A549 (cell line): Measurements from ENCODE around the gene PFDN5. TPM values are rescaled to one million over a fixed set of nuclear protein-coding genes. Genes with fewer than 3 reads are reported as not detected.

ENCODE experiments used
- ATAC-seq, 2 experiments: fragments of 200-7000 bp in 1 of 2; fragments of >200 bp in 1 of 2; cut with Nextera tagmentation in 1 of 2; cut with Tn5 transposase in 1 of 2; 3 replicates each; pipeline versions ENCODE4 v1.8.0 to v1.9.1; 2018 to 2020; ENCODE audit warnings: mild to moderate bottlenecking in 1 of 2, moderate library complexity in 1 of 2
- CTCF ChIA-PET: fragments of 300-600 bp; sonication (Branson Sonifier 250); formaldehyde crosslinking; extraction: SDS; loops from one replicate; lab custom pipeline; 2021; ENCODE audit warnings: antibody characterized with exemption, inconsistent platforms; lab: Yijun Ruan, JAX
- POLR2A ChIA-PET: fragments of 350-600 bp; formaldehyde crosslinking; extraction: SDS; loops from one replicate; lab custom pipeline; 2021; ENCODE audit warnings: antibody characterized with exemption, inconsistent platforms; lab: Yijun Ruan, JAX
- DNase-seq, 2 experiments: peaks; one replicate each; pipeline versions ENCODE4 v3.0.0 to v3.0.0-alpha.2; 2011 to 2016; ENCODE audit warnings: low read depth in 1 of 2, low spot score in 1 of 2
- FAIRE-seq: peaks from 2 replicates; lab custom pipeline; 2011; peaks lifted over from hg19 to GRCh38; lab: Jason Lieb, UNC
- H3K27ac ChIP-seq, 2 experiments: fragments of >200 bp; sonication (Bioruptor Twin); formaldehyde crosslinking; 3 replicates each; pipeline ENCODE4 v1.5.1; 2016 to 2017
- H3K4me1 ChIP-seq: fragments of >200 bp; sonication (Bioruptor Twin); formaldehyde crosslinking; 3 replicates; pipeline ENCODE4 v1.6.1; 2016
- H3K4me2 ChIP-seq: fragments of >200 bp; sonication (Bioruptor Twin); formaldehyde crosslinking; 3 replicates; pipeline ENCODE4 v1.6.1; 2016
- H3K4me3 ChIP-seq: fragments of >200 bp; sonication (Bioruptor Twin); formaldehyde crosslinking; 3 replicates; pipeline ENCODE4 v1.5.1; 2016
- H3K9me3 ChIP-seq: fragments of >200 bp; sonication (Bioruptor Twin); formaldehyde crosslinking; 3 replicates; pipeline ENCODE4 v1.6.1; 2016
- ATOH8 ChIP-seq: fragments of 250-450 bp; sonication (Bioruptor Pico); IDR thresholded peaks from 2 replicates; pipeline ENCODE4 v1.5.0; 2020; ENCODE audit warnings: low read depth, mild to moderate bottlenecking, moderate library complexity
- BCL3 ChIP-seq: fragments of >200 bp; sonication (Bioruptor Twin); formaldehyde crosslinking; IDR thresholded peaks from 3 replicates; pipeline ENCODE4 v1.6.1; 2016
- E2F6 ChIP-seq: IDR thresholded peaks from 2 replicates; pipeline ENCODE4 v1.6.1; 2012; ENCODE audit warnings: low read depth, borderline replicate concordance
- EHF ChIP-seq: fragments of 250-450 bp; sonication (Bioruptor Pico); IDR thresholded peaks from 2 replicates; pipeline ENCODE4 v1.5.0; 2020; ENCODE audit warnings: mild to moderate bottlenecking
- FOSL2 ChIP-seq, 2 experiments: fragments of 450-650 bp in 1 of 2; fragments of >200 bp in 1 of 2; sonication (Bioruptor Twin) in 1 of 2; formaldehyde crosslinking; IDR thresholded peaks; 2 replicates each; pipeline versions ENCODE4 v1.5.0 to v1.6.1; 2016 to 2020; ENCODE audit warnings: mild to moderate bottlenecking in 1 of 2, moderate library complexity in 1 of 2
- GATA3 ChIP-seq: IDR thresholded peaks from 2 replicates; pipeline ENCODE4 v1.6.1; 2012; ENCODE audit warnings: borderline replicate concordance
- HDAC2 ChIP-seq: fragments of 200-600 bp; sonication (generic); IDR thresholded peaks from 2 replicates; pipeline ENCODE4 v1.6.1; 2016
- HMGXB4 ChIP-seq: fragments of 250-450 bp; sonication (Bioruptor Pico); IDR thresholded peaks from 2 replicates; pipeline ENCODE4 v1.5.0; 2021; ENCODE audit warnings: mild to moderate bottlenecking, moderate library complexity, borderline replicate concordance
- HOXB13 ChIP-seq: fragments of 250-450 bp; sonication (Bioruptor Pico); IDR thresholded peaks from 2 replicates; pipeline ENCODE4 v1.5.0; 2020; ENCODE audit warnings: low read depth, mild to moderate bottlenecking, moderate library complexity
- HOXB5 ChIP-seq: fragments of 250-450 bp; sonication (Bioruptor Pico); IDR thresholded peaks from 2 replicates; pipeline ENCODE4 v1.5.0; 2020; ENCODE audit warnings: mild to moderate bottlenecking, moderate library complexity
- JUN ChIP-seq, 2 experiments: fragments of >200 bp; sonication (Bioruptor Twin); formaldehyde crosslinking; IDR thresholded peaks; 2 replicates in 1 of 2; 3 replicates in 1 of 2; pipeline ENCODE4 v1.6.1; 2016 to 2017
- KDM1A ChIP-seq: fragments of 200-600 bp; sonication (generic); IDR thresholded peaks from 2 replicates; pipeline ENCODE4 v1.6.1; 2016; ENCODE audit warnings: low read depth, mild to moderate bottlenecking
- MYC ChIP-seq: IDR thresholded peaks from 2 replicates; pipeline ENCODE4 v1.6.1; 2012; ENCODE audit warnings: mild to moderate bottlenecking, inconsistent platforms, low read length, improper control_type of control experiment, borderline replicate concordance
- NR3C1 ChIP-seq: fragments of >200 bp; sonication (Bioruptor Twin); formaldehyde crosslinking; IDR thresholded peaks from 3 replicates; pipeline ENCODE4 v1.6.1; 2017
- PHF8 ChIP-seq: fragments of 200-600 bp; sonication (generic); IDR thresholded peaks from 2 replicates; pipeline ENCODE4 v1.6.1; 2016; ENCODE audit warnings: low read depth, mild to moderate bottlenecking, antibody characterized with exemption, moderate library complexity, borderline replicate concordance
- POLR2A ChIP-seq: IDR thresholded peaks from 2 replicates; pipeline ENCODE4 v1.6.1; 2012; ENCODE audit warnings: mild to moderate bottlenecking, low read length
- RAD21 ChIP-seq, 2 experiments: fragments of >200 bp in 1 of 2; sonication (Bioruptor Twin) in 1 of 2; formaldehyde crosslinking in 1 of 2; IDR thresholded peaks in 1 of 2; conservative IDR thresholded peaks in 1 of 2; 2 replicates in 1 of 2; 3 replicates in 1 of 2; pipeline ENCODE4 v1.6.1; 2012 to 2018; ENCODE audit warnings: inconsistent platforms in 1 of 2
- RCOR1 ChIP-seq: fragments of 150-350 bp; IDR thresholded peaks from 2 replicates; pipeline ENCODE4 v1.6.1; 2014; ENCODE audit warnings: antibody characterized with exemption, low read length, low read depth
- RFX5 ChIP-seq: fragments of 450-650 bp; IDR thresholded peaks from 2 replicates; pipeline ENCODE4 v1.7.1; 2014; ENCODE audit warnings: antibody characterized with exemption, mild to moderate bottlenecking, moderate library complexity
- RNF2 ChIP-seq: fragments of 200-600 bp; sonication (generic); IDR thresholded peaks from 2 replicates; pipeline ENCODE4 v1.6.1; 2016; ENCODE audit warnings: low read depth, mild to moderate bottlenecking, antibody characterized with exemption, moderate library complexity, borderline replicate concordance
- SMC3 ChIP-seq: fragments of >200 bp; sonication (Bioruptor Twin); formaldehyde crosslinking; IDR thresholded peaks from 3 replicates; pipeline ENCODE4 v1.6.1; 2018; ENCODE audit warnings: inconsistent platforms
- TFCP2L1 ChIP-seq: fragments of 250-450 bp; sonication (Bioruptor Pico); IDR thresholded peaks from 2 replicates; pipeline ENCODE4 v1.5.0; 2021; ENCODE audit warnings: mild to moderate bottlenecking
- ZNF302 ChIP-seq: fragments of 250-450 bp; sonication (Bioruptor Pico); IDR thresholded peaks from 2 replicates; pipeline ENCODE4 v1.9.0; 2021; ENCODE audit warnings: inconsistent platforms, mild to moderate bottlenecking, moderate library complexity
- WGBS: methylation state at CpG from one replicate; pipeline ENCODE4 v1.1.6; 2017; ENCODE audit errors: missing lambda C conversion rate; 5-methylcytosine and 5-hydroxymethylcytosine counted together
- polyA plus RNA-seq, 4 experiments: library from polyadenylated mRNA; depleted of rRNA in 3 of 4; stranded (reverse); fragments of >200 nt; fragmentation: RNase III in 1 of 4; extraction: RNeasy Plus Mini Kit Qiagen cat#74134 plus additional on column Dnase treatment in 1 of 4; gene quantifications; 2 replicates in 3 of 4; 3 replicates in 1 of 4; pipeline ENCODE4 v1.2.3, GENCODE V29; 2011 to 2017
- TF ChIP-seq, protein P1 (sequence below): IDR thresholded peaks from 2 replicates; pipeline ENCODE4 v1.6.1; 2012
- TF ChIP-seq, protein P2 (sequence below): fragments of >200 bp; sonication (Bioruptor Twin); formaldehyde crosslinking; IDR thresholded peaks from 3 replicates; pipeline ENCODE4 v1.5.1; 2016
- TF ChIP-seq, protein P3 (sequence below): IDR thresholded peaks from 2 replicates; pipeline ENCODE4 v1.6.1; 2012

The PFDN5 gene
- polyA plus RNA-seq, 2 of the 4 experiments (the other 2 are of a cell fraction), result 685 to 729 TPM

GRCh38 chr12:53324113-53324778, 28.9 kb downstream of the PFDN5 start:
- peak overlapping the region; percentile 92 for H3K4me2 ChIP-seq
- TF ChIP-seq HOXB13 (no peak), KDM1A (no peak), HDAC2 (no peak), HOXB5 (CRISPR knock-in tag) (no peak), SMC3 (no peak), RFX5 (no peak), NR3C1 (no peak), TFCP2L1 (no peak)
- peak overlapping the region; percentile 89 to 97 for H3K27ac ChIP-seq
- ChIA-PET CTCF (interaction anchor here (0.6 to 21.4 kb wide), 31 partner anchors 8 to 890 kb away, joined by 3 to 638 read pairs (median 4); partner anchors contain the start of genes AMHR2, NPFF, PFDN5 and SP1), POLR2A (interaction anchor here (0.6 to 5.5 kb wide), 15 partner anchors 11 to 177 kb away, joined by 3 to 51 read pairs (median 5); partner anchors contain the start of genes PFDN5, PRR13, SP1 and TARBP2)
- FAIRE-seq (no peak), DNase-seq (no peak), ATAC-seq (no peak)
- H3K9me3 ChIP-seq, result no peaks in the 10 kb centered on the region
- H3K4me1 ChIP-seq, result peaks cover 24% of the 10 kb centered on the region
- WGBS, result 66% methylated on average over 28 of the region's 28 CpGs
- peak overlapping the region; percentile 60; the same call in 2 of the 3 replicates for H3K4me3 ChIP-seq

- DNase-seq (peak; percentile 96 to 98), FAIRE-seq (no peak)
- CTCF ChIA-PET, result interaction anchor here (0.6 to 21.4 kb wide), 29 partner anchors 9 to 183 kb away, joined by 3 to 638 read pairs (median 5); partner anchors contain the start of genes AMHR2, NPFF, PFDN5 and SP1
- TF ChIP-seq FOSL2 (IDR thresholded peaks at IDR 0.05), result no peak
- TF ChIP-seq FOSL2 (CRISPR knock-in tag; IDR thresholded peaks at IDR 0.05), result 0 out of 2 replicates have a peak, but pooled peaks have one; percentile 12
- TF ChIP-seq HOXB5 (CRISPR knock-in tag), result 0 out of 2 replicates have a peak, but pooled peaks have one; percentile 9
- TF ChIP-seq HMGXB4 (CRISPR knock-in tag), result peak; percentile 66; the same call in 1 of the 2 replicates
- TF ChIP-seq PHF8, result peak; percentile 89
- TF ChIP-seq POLR2A, result peak; percentile 79
- TF ChIP-seq RNF2, result peak; percentile 56; the same call in 1 of the 2 replicates
- TF ChIP-seq RAD21 (conservative IDR thresholded peaks at IDR 0.05 in 1 of 2, IDR thresholded peaks at IDR 0.05 in 1 of 2), result peak; percentile 93 to 94
- TF ChIP-seq, protein P1, sequence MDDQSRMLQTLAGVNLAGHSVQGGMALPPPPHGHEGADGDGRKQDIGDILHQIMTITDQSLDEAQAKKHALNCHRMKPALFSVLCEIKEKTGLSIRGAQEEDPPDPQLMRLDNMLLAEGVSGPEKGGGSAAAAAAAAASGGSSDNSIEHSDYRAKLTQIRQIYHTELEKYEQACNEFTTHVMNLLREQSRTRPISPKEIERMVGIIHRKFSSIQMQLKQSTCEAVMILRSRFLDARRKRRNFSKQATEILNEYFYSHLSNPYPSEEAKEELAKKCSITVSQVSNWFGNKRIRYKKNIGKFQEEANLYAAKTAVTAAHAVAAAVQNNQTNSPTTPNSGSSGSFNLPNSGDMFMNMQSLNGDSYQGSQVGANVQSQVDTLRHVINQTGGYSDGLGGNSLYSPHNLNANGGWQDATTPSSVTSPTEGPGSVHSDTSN, result peak; percentile 12; the same call in 1 of the 2 replicates
- TF ChIP-seq ATOH8, result no peak
- no peak for TF ChIP-seq EHF (CRISPR knock-in tag)
- TF ChIP-seq, protein P2, sequence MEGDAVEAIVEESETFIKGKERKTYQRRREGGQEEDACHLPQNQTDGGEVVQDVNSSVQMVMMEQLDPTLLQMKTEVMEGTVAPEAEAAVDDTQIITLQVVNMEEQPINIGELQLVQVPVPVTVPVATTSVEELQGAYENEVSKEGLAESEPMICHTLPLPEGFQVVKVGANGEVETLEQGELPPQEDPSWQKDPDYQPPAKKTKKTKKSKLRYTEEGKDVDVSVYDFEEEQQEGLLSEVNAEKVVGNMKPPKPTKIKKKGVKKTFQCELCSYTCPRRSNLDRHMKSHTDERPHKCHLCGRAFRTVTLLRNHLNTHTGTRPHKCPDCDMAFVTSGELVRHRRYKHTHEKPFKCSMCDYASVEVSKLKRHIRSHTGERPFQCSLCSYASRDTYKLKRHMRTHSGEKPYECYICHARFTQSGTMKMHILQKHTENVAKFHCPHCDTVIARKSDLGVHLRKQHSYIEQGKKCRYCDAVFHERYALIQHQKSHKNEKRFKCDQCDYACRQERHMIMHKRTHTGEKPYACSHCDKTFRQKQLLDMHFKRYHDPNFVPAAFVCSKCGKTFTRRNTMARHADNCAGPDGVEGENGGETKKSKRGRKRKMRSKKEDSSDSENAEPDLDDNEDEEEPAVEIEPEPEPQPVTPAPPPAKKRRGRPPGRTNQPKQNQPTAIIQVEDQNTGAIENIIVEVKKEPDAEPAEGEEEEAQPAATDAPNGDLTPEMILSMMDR, result peak; percentile 78
- TF ChIP-seq SMC3, result peak; percentile 94
- no peak for TF ChIP-seq RCOR1
- peak; percentile 89 for TF ChIP-seq E2F6
- peak; percentile 43; the same call in 1 of the 2 replicates for TF ChIP-seq MYC
- TF ChIP-seq GATA3, result peak; percentile 46; the same call in 1 of the 2 replicates
- peak; percentile 82 to 92 for TF ChIP-seq JUN (IDR thresholded peaks at IDR 0.05)
- TF ChIP-seq, protein P3, sequence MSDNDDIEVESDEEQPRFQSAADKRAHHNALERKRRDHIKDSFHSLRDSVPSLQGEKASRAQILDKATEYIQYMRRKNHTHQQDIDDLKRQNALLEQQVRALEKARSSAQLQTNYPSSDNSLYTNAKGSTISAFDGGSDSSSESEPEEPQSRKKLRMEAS, result peak; percentile 83
- peak; percentile 94 for TF ChIP-seq BCL3
- TF ChIP-seq ZNF302 (CRISPR knock-in tag), result no peak
- TF ChIP-seq, all 56 proteins: peak for 16
- POLR2A ChIA-PET, result interaction anchor here (0.6 to 5.5 kb wide), 17 partner anchors 10 to 176 kb away, joined by 3 to 51 read pairs (median 5); partner anchors contain the start of genes MYG1, PFDN5, PRR13 and SP1
- Histone ChIP-seq H3K4me3 (peak overlapping the region; percentile 60), H3K4me2 (peak overlapping the region; percentile 92), H3K4me1 (peaks cover 24% of the 10 kb centered on the region), H3K27ac (peak overlapping the region; percentile 89 to 97), H3K9me3 (no peaks in the 10 kb centered on the region)
- WGBS, result under 1% methylated on average over 36 of the region's 69 CpGs
- peak; percentile 71 to 84 for ATAC-seq
Measured at GRCh38 chr12:53324779-53325510, 29.6 kb downstream of the PFDN5 start.
